GM18873 (cell line): ENCODE data around the gene RASSF4.

Source experiments
- ATAC-seq: cut with Tn5 transposase; IDR thresholded peaks from one replicate; pipeline ENCODE4 v1.9.1; 2021; ENCODE audit warnings: mild to moderate bottlenecking, moderate library complexity, moderate number of reproducible peaks; ENCODE audit not compliant: unreplicated experiment, low FRiP score

The RASSF4 gene

GRCh38 chr10:44959247-44960087, at the start of gene RASSF4:
Gene RASSF4, plus strand, starts transcription at chr10:44959802. Its CDS starts 10,401 bp downstream, at chr10:44970203.
- ATAC-seq = peak; percentile 88

- ATAC-seq = no peak
These were observed 49.7 kb upstream of the RASSF4 start for GRCh38 chr10:44909910-44910309.

GRCh38 chr10:44910602-44911001, 49.0 kb upstream of the RASSF4 start:
- ATAC-seq = no peak

- ATAC-seq = no peak
These were observed 48.5 kb upstream of the RASSF4 start, which contains the start of gene TMEM72 for GRCh38 chr10:44911081-44911540. Gene TMEM72, plus strand, starts transcription at chr10:44911337. Its CDS starts 176 bp downstream, at chr10:44911513.

GRCh38 chr10:44911951-44912350, 47.7 kb upstream of the RASSF4 start:
- ATAC-seq = no peak

GRCh38 chr10:44913350-44914081, 46.1 kb upstream of the RASSF4 start:
- no peak for ATAC-seq

- no peak for ATAC-seq
These were observed 44.7 kb upstream of the RASSF4 start for GRCh38 chr10:44914891-44915290.

- no peak for ATAC-seq
These were observed 43.2 kb upstream of the RASSF4 start for GRCh38 chr10:44916429-44916828.

- no peak for ATAC-seq
These were observed 41.8 kb upstream of the RASSF4 start for GRCh38 chr10:44917848-44918247.

- ATAC-seq = no peak
These were observed 39.4 kb upstream of the RASSF4 start for GRCh38 chr10:44920252-44920651.

- ATAC-seq = no peak
These were observed 38.5 kb upstream of the RASSF4 start for GRCh38 chr10:44921061-44921460.

GRCh38 chr10:44921506-44921905, 38.1 kb upstream of the RASSF4 start:
- no peak for ATAC-seq

- ATAC-seq = no peak
These were observed 37.6 kb upstream of the RASSF4 start for GRCh38 chr10:44922021-44922420.

GRCh38 chr10:44922796-44923545, 36.6 kb upstream of the RASSF4 start:
- no peak for ATAC-seq

- ATAC-seq = no peak
These were observed 36.0 kb upstream of the RASSF4 start for GRCh38 chr10:44923611-44924010.

- no peak for ATAC-seq
These were observed 35.2 kb upstream of the RASSF4 start for GRCh38 chr10:44924261-44925040.

- no peak for ATAC-seq
These were observed 34.4 kb upstream of the RASSF4 start for GRCh38 chr10:44925224-44925623.

- ATAC-seq = no peak
These were observed 33.5 kb upstream of the RASSF4 start for GRCh38 chr10:44925811-44926750.
